Right ventricle myocardium inferior (tissue), 1 donor: ENCODE results near the gene JMJD1C. TPM values are rescaled to one million over a fixed set of nuclear protein-coding genes. Genes with fewer than 3 reads are reported as not detected.

Source experiments
- ATAC-seq: fragments of 200-7000 bp; cut with Tn5 transposase; one replicate; pipeline ENCODE4 v1.9.1; 2020; ENCODE audit warnings: mild to moderate bottlenecking, moderate library complexity
- DNase-seq: peaks from one replicate; pipeline ENCODE4 v3.0.0; 2021; ENCODE audit errors: missing footprints
- intact Hi-C: fragments of 100-400 bp; cut with DNase I; formaldehyde crosslinking; loops from one replicate; pipeline ENCODE4 v1.11.0; 2022
- total RNA-seq: library from RNA; stranded (reverse); fragmentation: NEBNext Ultra II Directional; extraction: Animal tissue kit (Norgen Biotek cat#: 25700); gene quantifications from one replicate; pipeline ENCODE4 v1.2.1, GENCODE V29; 2021
- donor health status: DM: no; HTN: yes; CAD: no; lungs with severe emphysema.

Gene JMJD1C
- total RNA-seq, 1 donor from 2014 or later, result 38.1 TPM

DNA sequence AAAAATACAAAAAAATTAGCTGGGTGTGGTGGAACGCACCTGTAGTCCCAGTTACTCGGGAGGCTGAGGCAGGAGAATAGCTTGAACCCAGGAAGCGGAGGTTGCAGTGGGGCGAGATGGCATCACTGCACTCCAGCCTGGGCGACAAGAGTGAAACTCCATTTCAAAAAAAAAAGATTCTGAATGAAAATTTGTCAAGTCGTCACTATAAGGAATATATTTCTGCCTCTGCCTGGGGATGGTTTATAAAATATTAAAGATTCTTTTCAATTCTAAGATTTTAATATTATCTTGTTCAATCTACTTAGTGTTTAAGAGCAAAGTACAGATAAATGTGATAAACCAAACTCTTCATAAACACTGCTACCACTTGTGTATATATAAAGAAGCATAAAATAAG is 185.4 kb downstream of the JMJD1C start:
- intact Hi-C loops, result no loop called here

DNA sequence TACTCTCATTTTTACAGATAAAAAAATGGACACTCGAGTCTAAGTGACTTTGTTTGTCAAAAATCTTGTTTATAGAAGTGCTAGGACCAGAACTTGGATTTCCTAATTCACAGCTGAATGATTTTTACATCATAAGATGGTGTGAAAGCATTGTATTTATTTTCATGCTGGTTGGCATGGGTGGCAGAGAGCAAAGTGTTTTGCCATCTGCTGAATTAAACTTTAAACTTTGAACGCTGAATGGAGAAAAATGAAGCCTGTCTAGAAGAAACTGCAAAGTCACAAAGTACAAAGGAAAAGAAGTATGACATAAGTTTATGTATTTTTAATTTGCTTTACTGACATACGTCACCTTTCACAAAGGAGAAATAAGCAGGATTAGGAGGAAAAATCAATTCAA is 190.7 kb downstream of the JMJD1C start:
- ATAC-seq, result no peak
- no peak for DNase-seq
- intact Hi-C loops, result no loop called here

More for the DNA sequence above, 185.4 kb downstream of the JMJD1C start:
- DNase-seq (no peak), ATAC-seq (no peak)

DNA sequence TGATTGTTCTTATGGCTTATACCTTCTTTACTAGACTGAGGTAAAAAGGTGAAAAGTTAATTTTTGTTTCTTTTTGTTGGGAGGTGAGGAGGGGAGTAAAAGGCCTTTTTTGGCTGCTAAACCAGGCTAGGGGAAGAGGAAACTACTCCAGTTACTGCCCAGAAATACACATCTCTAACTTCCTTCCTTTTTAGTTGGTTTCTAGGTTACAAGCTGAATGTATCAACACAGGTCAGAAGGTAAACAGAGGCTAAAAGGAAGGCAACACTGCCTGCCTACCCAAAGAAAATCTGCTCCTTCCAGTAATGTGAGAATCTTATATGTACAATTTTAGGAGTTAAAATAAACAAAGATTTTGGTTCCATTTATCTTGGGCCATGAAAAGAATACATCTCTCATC is 192.2 kb downstream of the JMJD1C start:
- DNase-seq, result no peak
- no peak for ATAC-seq
- intact Hi-C loops, result no loop called here

DNA sequence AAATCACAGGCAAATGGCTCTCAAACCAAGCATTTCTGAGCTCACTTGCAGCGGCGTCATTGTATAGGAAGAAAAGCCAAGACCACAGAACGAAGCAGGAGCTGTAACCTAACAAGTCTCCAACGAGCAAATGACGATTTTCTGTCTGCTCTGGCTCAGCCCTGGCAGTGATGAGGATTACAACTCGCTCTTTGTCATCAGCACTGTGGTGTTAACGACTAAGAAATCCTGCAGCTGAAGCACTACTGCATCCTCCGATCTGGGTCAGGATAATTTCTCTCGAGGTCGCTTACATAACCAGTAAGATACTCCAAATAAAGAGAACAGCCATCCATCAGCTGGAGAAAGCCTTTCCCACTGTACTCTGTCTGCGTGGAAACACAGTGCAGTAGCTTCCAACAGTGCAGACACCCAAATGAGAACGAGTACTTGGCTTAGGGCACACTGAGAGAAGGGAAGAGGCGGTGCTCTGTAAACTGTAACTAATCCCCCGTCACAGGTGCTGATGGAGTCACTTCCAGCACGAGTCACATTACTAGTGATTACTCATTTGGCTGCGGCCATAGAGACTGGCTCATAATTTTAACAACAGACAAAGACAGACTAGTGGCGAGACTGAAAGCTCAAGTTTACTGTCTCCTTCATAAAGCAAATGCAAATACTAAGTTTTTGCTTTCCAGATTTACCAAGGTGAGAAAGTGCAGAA is 196.8 kb downstream of the JMJD1C start:
- intact Hi-C loops, result loop anchor here (1.0 to 5.0 kb wide), 4 partner anchors 198 to 443 kb away; partner anchors contain the start of genes JMJD1C and REEP3
- ATAC-seq, result peak; percentile 98
- DNase-seq, result peak; percentile 79

DNA sequence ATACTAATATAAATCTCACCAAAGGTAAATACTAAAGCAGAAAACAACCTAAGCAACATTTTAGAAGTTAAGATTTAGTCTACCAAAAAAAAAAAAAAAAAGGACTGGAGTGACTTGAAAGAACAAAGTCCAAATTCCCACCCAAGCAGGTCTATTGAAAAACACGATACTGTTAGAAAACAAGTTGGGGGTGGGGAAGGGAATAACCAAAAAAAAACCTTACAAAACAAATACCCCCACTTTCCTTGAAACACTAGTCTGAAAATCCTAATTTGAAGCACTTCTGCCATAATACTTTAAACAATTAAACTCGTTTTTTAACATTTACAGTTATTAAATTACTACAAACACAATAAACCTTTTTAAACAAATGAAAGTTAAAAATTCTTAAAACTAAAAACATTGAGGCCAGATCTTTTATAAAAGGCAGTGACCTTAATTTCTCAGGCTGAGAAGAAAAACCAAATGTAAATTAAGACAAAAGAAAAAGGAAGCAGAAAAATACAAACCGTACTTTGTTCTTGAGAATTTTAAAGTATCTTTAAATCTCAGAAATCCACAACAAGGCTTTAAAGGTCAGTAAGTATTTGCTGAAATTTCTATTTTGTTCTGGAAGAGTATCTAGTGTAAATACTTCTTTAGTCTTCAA is 197.5 kb downstream of the JMJD1C start:
- no peak for ATAC-seq
- DNase-seq, result no peak
- intact Hi-C loops, result loop anchor here (5.0 kb wide), 3 partner anchors 199 to 444 kb away; partner anchors contain the start of genes JMJD1C and REEP3

DNA sequence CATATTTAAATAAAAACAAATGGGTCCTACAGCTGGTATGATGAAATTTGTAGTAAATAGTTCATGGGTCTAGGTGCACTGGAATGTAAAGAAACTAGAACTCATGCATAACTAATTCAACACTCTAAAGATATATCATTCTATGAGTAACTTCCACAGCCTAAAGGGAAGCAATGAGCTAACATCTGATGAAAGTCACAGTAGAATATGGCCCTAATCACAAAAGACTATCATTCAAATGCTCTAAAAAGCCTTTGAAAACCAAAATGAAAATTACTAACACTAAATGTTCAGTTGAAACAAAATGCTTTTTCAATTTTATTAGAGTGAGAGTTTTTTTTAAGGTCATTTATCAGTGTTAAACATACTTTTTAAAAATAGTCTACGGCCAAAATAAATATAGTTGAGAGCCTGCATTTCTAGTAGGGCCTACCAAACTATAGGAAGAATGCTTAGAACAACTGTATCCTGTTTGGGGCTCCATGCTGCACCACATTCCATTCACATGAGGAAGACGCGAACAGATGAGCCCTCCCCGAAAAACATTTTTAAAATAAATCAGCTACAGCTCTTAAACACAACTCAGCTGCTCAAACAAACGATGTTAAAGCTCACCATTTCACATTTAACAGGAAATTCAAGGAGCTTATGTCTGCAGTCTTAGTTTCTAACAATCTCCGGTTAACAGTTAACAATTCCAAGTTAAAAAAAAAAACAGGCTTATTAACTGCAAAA is 198.2 kb downstream of the JMJD1C start:
- intact Hi-C loops, result loop anchor here (2.0 to 5.0 kb wide), 4 partner anchors 51 to 445 kb away; partner anchors contain the start of genes JMJD1C and REEP3
- no peak for ATAC-seq
- no peak for DNase-seq

DNA sequence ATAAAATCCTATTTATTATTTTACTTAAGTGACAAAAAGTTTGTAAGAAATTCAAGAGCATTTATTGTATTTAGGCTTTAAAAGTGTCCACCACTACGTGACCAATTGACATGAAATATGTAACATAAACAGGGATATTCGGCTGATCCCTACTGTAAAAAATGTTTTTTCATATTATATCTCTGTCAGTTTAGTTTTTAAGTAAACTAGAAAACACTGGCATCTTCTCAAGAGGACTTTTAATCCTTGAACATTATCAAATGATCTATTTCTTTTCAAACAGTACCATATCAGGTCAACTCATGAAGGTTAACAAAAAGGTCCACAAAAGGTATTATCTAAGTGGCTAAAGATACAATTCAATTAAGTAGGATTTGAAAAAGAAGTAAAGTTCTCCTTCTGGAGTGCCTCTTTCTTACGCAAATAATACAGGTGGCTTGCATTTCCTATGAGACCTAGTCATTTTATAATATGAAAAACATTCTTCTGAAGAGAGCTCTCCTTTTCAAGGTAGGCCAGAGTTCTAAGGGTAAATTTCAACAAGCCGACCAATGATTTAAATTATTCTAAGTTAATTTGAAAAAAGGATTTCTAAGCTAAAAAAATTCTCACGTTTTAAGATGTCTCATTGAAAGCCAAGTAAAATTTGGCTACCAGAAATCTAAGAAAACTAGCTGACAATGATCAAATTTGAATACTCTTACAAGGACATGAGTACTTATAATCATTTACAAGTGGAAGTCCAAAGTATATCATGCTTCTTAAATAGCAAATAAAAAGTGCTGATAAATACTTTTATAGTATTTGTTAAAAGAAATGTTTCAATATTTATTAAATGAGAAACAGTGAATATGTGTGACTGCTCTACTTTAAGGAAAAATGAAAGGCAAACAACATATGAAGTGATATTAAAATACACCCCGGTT is 199.1 kb downstream of the JMJD1C start:
- ATAC-seq (no peak), DNase-seq (no peak)
- intact Hi-C loops, result loop anchor here (2.0 to 5.0 kb wide), 4 partner anchors 50 to 446 kb away; partner anchors contain the start of genes JMJD1C and REEP3

DNA sequence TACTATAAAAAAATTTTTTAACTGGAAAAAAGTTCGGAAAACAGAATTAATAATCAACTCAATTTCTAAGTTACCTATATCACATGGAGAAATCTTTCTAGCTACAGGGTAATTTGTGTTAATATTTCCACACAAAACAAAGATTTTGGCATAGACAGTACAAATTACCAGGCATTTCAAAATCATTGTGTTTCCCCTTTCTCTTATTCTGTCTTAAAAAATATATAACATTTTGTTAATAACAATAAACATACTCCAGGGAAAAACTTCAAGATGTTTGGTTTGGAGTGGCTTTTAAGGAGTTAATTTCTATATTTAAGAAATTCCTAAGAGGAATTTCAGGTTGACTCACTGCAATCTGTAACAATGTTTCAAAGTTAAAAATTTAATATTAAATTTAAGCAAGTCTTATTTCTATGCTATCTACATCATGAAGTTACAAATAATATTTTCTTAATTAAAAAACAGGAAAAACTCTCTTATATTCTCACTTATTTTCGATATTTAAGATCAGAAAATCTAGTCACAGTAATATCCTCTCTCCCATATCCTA is 200.0 kb downstream of the JMJD1C start:
- DNase-seq (no peak), ATAC-seq (no peak)
- intact Hi-C loops, result loop anchor here (2.0 to 5.0 kb wide), 4 partner anchors 49 to 447 kb away; partner anchors contain the start of genes JMJD1C and REEP3

DNA sequence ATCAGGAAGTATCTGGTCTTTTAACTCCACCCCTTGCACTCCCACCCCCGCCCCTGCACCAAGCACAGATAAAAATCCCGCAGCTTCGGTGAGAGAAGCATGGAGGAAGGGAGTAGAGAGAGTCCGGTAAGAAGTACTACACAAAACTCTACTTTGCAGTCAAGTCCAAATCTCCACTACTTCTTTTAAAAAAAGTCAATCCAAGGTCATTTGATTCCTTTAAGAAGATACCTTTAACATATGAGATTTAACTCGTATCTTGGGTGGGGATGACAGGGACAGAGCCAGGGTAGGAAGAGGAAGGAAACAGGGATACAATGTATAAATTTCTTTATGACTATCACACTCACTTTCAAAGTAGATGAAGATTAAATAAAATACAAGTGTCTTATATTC is 200.6 kb downstream of the JMJD1C start:
- ATAC-seq, result no peak
- intact Hi-C loops, result loop anchor here (5.0 kb wide), 3 partner anchors 202 to 447 kb away; partner anchors contain the start of genes JMJD1C and REEP3
- DNase-seq, result no peak

DNA sequence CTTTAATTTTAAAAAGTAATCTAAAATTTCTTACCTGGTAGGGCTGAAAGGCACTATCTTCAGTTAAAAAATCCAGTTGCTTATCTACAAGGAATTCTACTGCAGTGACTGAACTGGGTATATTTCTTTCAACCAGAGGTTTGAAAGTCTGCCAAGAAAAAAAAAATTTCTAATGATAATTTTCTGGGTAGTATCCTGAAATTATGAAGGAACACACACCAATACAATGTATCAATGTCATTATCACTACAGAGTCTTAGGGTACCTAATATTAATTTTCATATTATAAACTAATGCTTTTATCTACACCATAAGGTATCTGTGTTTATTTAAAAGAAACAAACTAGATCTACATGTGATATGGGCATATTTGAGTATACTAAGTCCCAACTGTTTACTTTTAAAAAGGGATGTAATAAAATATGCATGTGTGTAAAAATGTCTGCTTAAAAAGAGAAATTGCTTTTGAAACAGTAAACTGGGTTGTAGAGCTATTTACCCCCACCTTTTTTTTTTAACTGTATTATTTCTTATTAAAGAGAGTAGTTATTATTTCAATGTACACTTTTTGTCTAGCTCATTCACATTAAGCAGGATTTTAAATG is 201.1 kb downstream of the JMJD1C start:
- intact Hi-C loops, result loop anchor here (5.0 kb wide), 3 partner anchors 203 to 448 kb away; partner anchors contain the start of genes JMJD1C and REEP3
- no peak for DNase-seq
- ATAC-seq, result no peak

DNA sequence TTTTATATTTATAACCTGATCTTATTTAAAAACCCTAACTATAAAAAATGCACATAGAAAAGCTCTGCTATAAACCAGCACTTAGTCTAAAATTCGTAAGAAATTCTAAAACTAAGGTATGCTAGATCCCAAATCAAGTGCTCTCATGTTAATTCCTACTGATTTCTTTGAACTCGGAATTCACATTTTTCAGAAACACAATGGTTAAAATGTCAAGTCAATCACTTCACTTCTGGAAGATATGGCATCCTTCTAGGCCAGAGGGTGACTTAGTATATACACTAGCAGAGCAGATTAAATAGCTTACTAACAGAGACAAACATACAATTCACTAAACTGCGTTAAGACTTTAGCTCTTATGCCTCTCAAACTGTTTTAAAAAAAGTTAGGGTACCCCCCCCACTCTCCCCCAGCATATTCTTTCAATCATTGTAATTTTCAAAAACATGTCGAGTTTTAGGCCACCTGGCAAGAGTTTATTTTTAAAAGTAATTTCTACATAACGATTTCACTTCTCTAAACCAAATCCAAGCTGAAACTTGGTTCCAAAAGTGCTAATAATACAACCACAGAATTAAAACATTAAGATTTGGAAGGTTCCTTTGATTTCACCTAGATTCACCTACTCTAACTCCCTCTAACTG is 203.2 kb downstream of the JMJD1C start:
- ATAC-seq (no peak), DNase-seq (no peak)
- intact Hi-C loops, result no loop called here

DNA sequence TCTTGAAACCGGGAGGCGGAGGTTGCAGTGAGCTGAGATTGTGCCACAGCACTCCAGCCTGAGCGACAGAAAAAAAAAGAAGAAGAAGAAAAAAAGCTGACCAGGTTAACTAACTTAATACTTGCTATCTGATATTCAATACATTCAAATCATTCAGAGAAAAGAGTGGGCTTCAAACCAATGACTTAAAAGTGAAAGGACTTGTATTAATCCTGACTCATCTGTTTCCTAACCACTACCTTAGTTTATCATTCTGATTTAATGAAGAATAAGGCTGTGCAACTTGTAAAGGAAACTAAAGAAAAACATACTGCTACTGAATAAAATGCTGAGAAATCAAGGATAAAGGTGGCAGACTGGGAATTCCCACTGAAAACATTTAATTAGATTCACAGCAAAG is 204.3 kb downstream of the JMJD1C start:
- no peak for ATAC-seq
- intact Hi-C loops, result no loop called here
- DNase-seq, result no peak

DNA sequence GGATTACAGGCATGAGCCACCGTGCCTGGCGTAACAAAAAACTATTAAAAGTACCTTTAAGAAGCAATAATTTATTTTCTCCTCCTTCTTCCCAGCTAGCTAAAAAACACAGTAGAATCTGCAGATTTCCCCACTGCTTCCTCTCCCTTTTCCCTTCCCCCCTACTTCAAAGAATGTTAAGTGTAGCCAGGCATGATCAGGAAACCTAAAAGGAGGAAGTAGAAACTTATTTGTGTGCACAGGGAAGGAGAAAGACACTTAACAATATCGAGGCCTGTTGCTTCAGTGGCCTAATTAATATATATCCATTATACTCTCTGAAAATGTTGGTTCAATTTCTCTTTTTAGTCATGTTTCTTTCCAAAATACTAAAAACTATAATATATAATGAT is 204.9 kb downstream of the JMJD1C start:
- no peak for DNase-seq
- intact Hi-C loops, result no loop called here
- ATAC-seq, result no peak

DNA sequence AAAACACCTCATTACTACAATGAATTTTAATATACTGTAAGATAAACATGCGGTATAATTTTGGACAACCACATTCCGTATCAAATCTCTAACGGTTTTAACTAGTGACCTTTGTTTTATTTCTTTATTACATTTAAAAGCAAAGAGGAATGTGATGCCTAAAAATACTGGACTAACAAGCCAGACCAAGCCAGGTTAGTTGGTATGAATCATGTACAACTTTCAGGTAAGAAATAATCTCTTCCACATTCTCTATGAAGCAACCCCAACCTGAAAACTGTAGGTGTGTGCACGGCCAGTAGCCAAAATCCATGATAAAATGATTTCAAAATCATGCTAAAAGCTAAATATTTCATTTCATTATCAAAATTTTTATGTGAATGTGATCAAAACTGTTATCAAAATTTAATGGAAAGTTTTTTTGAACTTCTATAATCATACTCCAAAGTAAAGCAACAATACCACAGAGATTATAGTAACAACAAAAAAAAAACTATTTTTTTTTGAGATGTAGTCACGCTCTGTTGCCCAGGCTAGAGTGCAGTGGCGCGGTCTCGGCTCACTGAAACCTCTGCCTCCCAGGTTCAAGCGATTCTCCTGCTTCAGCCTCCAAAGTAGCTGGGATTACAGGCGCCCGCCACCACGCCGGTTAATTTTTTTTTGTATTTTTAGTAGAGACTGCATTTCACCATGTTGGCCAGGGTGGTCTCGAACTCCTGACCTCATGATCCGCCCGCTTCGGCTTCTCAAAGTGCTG is 205.5 kb downstream of the JMJD1C start:
- DNase-seq, result no peak
- ATAC-seq, result no peak
- intact Hi-C loops, result no loop called here

DNA sequence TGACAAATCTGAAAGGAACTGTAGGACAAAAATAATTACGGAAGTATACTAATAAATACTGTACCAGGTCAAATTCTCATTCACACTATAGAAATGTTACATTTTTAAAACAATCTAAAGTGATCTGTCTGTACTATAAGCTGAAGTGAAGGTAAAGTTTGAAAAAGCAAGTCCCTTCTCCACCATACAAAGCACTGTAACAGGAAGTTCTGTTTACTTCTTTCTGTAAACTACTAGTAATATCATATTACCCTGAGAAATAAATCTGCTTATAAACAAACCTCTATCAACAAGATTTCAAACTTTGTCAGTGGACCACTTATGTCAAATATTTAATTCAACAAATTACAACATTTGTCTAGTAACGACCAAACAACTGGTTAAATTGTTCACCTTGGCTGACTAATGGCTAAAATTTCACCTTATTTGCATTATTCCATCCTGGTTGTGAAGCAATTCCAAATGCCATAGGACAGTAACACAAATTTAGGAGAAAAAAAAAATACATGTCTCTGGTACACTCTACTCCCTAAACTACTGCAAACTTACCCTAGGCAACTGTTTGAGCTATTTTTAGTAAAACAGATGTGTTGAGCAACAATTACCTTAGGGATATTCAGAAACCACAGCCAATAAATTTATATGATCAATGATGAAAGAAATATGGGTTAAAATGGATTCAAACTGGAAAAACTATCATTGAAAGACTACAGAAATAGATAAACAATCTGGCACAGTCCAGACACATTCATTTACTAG is 206.7 kb downstream of the JMJD1C start:
- DNase-seq, result no peak
- intact Hi-C loops, result no loop called here
- no peak for ATAC-seq

DNA sequence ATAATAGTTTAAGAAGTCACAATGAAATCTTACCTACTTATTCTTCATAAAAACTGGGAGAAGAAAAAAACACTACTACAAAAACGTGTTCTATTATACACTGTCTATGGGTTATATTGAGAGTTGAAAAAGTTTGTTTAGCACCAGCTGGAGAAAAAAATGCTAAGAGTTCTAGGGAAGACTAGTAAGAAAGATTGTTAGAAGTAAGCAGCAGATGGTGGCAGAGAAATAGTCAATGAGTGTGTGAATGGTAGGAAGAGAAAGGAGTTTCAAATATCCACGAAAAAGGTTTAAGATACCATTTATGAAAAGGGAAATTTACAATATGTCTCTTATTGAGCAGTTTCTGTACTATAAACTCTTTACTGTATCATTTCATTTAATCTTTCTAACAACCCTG is 208.0 kb downstream of the JMJD1C start:
- intact Hi-C loops, result loop anchor here (2.0 kb wide), 1 partner anchor 15 kb away; no protein-coding TSS in a partner anchor

More for the DNA sequence above, 208.0 kb downstream of the JMJD1C start:
- DNase-seq (no peak), ATAC-seq (no peak)
